ENCODE measurements around the gene DPT. TPM values are rescaled to one million over a fixed set of nuclear protein-coding genes. Genes with fewer than 3 reads are reported as not detected.

DPT gene
- total RNA-seq, 2 donors from 2014 or later, result 60.7 to 85.7 TPM

DNA sequence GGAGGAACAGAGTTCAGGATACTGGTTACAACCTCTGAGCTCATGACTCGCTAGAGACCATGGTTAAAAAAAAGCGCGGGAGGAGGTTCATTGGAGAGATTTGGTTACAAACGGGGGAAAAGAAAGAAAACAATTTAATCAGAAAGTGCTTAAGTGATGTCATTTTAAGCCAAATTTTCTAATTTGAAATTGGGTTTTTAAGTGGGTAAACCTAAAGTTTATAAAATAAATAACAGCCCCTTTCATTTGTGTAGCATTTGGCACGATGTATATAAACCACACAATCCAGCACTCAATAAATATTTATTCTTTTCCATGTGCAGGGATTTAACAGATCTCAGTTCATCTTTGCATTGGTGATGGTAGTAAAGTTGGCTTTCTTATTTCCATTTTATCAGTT is 7.0 kb upstream of the DPT start:
- Histone ChIP-seq H3K4me1 (ENCODE audit: control insufficient read depth in 1 of 2, low read depth in 2 of 2) (peaks cover 0 to 15% of the 10 kb centered on the region in 2 donors), H3K4me3 (no peak overlapping the region), H3K27ac (no peak overlapping the region), H3K27me3 (replicated peaks; ENCODE audit: insufficient read depth) (no peaks in the 10 kb centered on the region), H3K36me3 (no peaks in the 10 kb centered on the region), H3K9me3 (no peaks in the 10 kb centered on the region)
- DNase-seq (ENCODE audit: low spot score), result no peak
- TF ChIP-seq, protein P1, sequence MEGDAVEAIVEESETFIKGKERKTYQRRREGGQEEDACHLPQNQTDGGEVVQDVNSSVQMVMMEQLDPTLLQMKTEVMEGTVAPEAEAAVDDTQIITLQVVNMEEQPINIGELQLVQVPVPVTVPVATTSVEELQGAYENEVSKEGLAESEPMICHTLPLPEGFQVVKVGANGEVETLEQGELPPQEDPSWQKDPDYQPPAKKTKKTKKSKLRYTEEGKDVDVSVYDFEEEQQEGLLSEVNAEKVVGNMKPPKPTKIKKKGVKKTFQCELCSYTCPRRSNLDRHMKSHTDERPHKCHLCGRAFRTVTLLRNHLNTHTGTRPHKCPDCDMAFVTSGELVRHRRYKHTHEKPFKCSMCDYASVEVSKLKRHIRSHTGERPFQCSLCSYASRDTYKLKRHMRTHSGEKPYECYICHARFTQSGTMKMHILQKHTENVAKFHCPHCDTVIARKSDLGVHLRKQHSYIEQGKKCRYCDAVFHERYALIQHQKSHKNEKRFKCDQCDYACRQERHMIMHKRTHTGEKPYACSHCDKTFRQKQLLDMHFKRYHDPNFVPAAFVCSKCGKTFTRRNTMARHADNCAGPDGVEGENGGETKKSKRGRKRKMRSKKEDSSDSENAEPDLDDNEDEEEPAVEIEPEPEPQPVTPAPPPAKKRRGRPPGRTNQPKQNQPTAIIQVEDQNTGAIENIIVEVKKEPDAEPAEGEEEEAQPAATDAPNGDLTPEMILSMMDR (IDR thresholded peaks at IDR 0.05), result no peak
- ATAC-seq (ENCODE audit: insufficient number of reproducible peaks, low FRiP score, low read depth), result no peak

DNA sequence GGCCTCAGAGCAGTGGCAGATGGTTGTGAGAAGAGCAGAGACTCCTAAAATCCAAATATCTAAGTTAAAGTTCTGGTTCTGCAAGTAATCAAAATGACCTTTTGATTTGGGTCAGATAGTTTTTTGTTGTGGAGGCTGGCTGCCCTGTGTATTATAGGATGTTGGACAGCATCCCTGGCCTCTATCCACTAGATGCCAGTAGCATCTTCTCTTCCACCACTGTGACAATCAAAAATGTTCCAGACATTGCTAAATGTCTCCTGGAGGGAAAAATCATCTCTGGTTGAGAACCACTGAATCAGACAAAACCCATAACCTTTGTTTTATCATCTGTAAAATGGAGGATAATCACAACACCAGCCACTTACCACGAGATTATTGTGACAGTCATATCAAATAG is 5.9 kb upstream of the DPT start:
- peaks cover 0 to 15% of the 10 kb centered on the region in 2 donors for H3K4me1 ChIP-seq (ENCODE audit: control insufficient read depth in 1 of 2, low read depth in 2 of 2)
- TF ChIP-seq, protein P1 (IDR thresholded peaks at IDR 0.05), result no peak
- H3K27ac ChIP-seq, result no peak overlapping the region

GRCh38 chr1:168734271-168734670 is 5.3 kb upstream of the DPT start:
- H3K27me3 ChIP-seq (replicated peaks; ENCODE audit: insufficient read depth), result no peaks in the 10 kb centered on the region
- H3K27ac ChIP-seq, result no peak overlapping the region
- peaks cover 0 to 20% of the 10 kb centered on the region in 2 donors for H3K4me1 ChIP-seq (ENCODE audit: control insufficient read depth in 1 of 2, low read depth in 2 of 2)
- TF ChIP-seq, protein P1 (IDR thresholded peaks at IDR 0.05), result no peak
- ATAC-seq (ENCODE audit: insufficient number of reproducible peaks, low FRiP score, low read depth) (no peak), DNase-seq (ENCODE audit: low spot score) (no peak)
- H3K36me3 ChIP-seq, result no peaks in the 10 kb centered on the region
- no peak overlapping the region for H3K4me3 ChIP-seq
- no peaks in the 10 kb centered on the region for H3K9me3 ChIP-seq

More for the DNA sequence above, 5.9 kb upstream of the DPT start:
- Histone ChIP-seq H3K4me3 (no peak overlapping the region), H3K27me3 (replicated peaks; ENCODE audit: insufficient read depth) (no peaks in the 10 kb centered on the region), H3K9me3 (no peaks in the 10 kb centered on the region), H3K36me3 (no peaks in the 10 kb centered on the region)
- DNase-seq (ENCODE audit: low spot score), result no peak
- ATAC-seq (ENCODE audit: insufficient number of reproducible peaks, low FRiP score, low read depth), result no peak

GRCh38 chr1:168733241-168733640 is 4.2 kb upstream of the DPT start:
- TF ChIP-seq, protein P1 (IDR thresholded peaks at IDR 0.05), result no peak
- ATAC-seq (ENCODE audit: insufficient number of reproducible peaks, low FRiP score, low read depth), result no peak
- DNase-seq (ENCODE audit: low spot score), result no peak
- H3K27ac ChIP-seq, result no peak overlapping the region
- H3K9me3 ChIP-seq, result no peaks in the 10 kb centered on the region
- no peak overlapping the region for H3K4me3 ChIP-seq
- H3K27me3 ChIP-seq (replicated peaks; ENCODE audit: insufficient read depth), result no peaks in the 10 kb centered on the region
- peaks cover 0 to 22% of the 10 kb centered on the region in 2 donors for H3K4me1 ChIP-seq (ENCODE audit: control insufficient read depth in 1 of 2, low read depth in 2 of 2)
- no peaks in the 10 kb centered on the region for H3K36me3 ChIP-seq

DNA sequence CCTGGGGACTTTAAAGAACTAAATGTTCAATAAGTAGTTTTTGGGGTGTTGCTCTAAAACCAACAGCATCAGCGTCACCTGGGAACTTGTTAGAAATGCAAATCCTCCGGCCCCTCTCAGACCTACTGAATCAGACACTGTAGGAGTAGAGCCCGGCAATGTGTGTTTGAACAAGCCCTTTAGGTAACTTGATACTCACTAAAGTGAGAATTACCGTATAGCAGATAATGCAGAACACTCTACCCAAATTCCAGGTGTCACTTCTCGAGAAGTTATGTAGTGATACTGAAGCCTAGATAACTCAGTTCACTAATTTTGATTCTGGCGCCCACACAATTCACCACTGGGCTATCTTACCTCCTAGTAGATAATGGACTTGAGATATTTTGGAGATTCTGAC is 3.7 kb upstream of the DPT start:
- H3K27ac ChIP-seq, result no peak overlapping the region
- H3K27me3 ChIP-seq (replicated peaks; ENCODE audit: insufficient read depth), result no peaks in the 10 kb centered on the region
- ATAC-seq (ENCODE audit: insufficient number of reproducible peaks, low FRiP score, low read depth), result no peak
- H3K36me3 ChIP-seq, result no peaks in the 10 kb centered on the region
- no peaks in the 10 kb centered on the region for H3K9me3 ChIP-seq
- DNase-seq (ENCODE audit: low spot score), result no peak
- peaks cover 0 to 20% of the 10 kb centered on the region in 2 donors for H3K4me1 ChIP-seq (ENCODE audit: control insufficient read depth in 1 of 2, low read depth in 2 of 2)
- no peak overlapping the region for H3K4me3 ChIP-seq
- TF ChIP-seq, protein P1 (IDR thresholded peaks at IDR 0.05), result no peak

Measured in thoracic aorta (tissue), 2 donors.